HCT116 (cell line): ENCODE measurements around the gene SOBP. TPM values are rescaled to one million over a fixed set of nuclear protein-coding genes. Genes with fewer than 3 reads are reported as not detected.

Experiments used
- ATAC-seq: fragments of 200-7000 bp; cut with Tn5 transposase; 2 replicates; pipeline ENCODE4 v1.9.1; 2020; ENCODE audit warnings: mild to moderate bottlenecking, moderate library complexity
- BruUV-seq: library from RNA; stranded (reverse); fragments of 400-500 nt; replicated peaks from 2 replicates; lab custom pipeline; 2021; lab: Mats Ljungman, UMichigan
- CTCF ChIA-PET: fragments of 300-600 bp; sonication (Branson Sonifier 250); formaldehyde crosslinking; loops from one replicate; lab custom pipeline; 2021; ENCODE audit warnings: antibody characterized with exemption; lab: Charles Lee
- POLR2A ChIA-PET: fragments of 300-600, 350-600 bp; sonication (Branson Sonifier 250); formaldehyde crosslinking; loops from one replicate; lab custom pipeline; 2021; ENCODE audit warnings: antibody characterized with exemption; lab: Charles Lee
- RAD21 ChIA-PET, 2 experiments: fragments of 300-600 bp; sonication (Branson Sonifier 250); formaldehyde crosslinking; loops; one replicate each; lab custom pipeline; 2023; ENCODE audit warnings: low total read pairs in 2 of 2; ENCODE audit not compliant: uncharacterized antibody in 2 of 2, unreplicated experiment in 2 of 2, low non-redundant PET in 1 of 2; lab: Charles Lee
- DNase-seq: peaks from one replicate; pipeline ENCODE4 v3.0.0-alpha.2; 2010; ENCODE audit warnings: low read depth, low spot score
- H2AFZ ChIP-seq: fragments of 200-600 bp; shearing (Covaris generic), sonication (generic); 2 replicates; pipeline ENCODE4 v1.6.1; 2017; ENCODE audit warnings: low read depth, mixed run types, mixed read lengths, antibody characterized with exemption, low read length; ENCODE audit not compliant: poor library complexity, severe bottlenecking
- H3K27ac ChIP-seq: 2 replicates; pipeline ENCODE4 v1.5.1; 2012; ENCODE audit warnings: low read depth, low read length
- H3K27me3 ChIP-seq: fragments of 200-600 bp; sonication (generic); 2 replicates; pipeline ENCODE4 v1.6.1; 2016; ENCODE audit warnings: mixed run types, low read length, mixed read lengths; ENCODE audit not compliant: insufficient read depth
- H3K36me3 ChIP-seq, 2 experiments: fragments of 200-500 bp in 1 of 2; fragments of 200-600 bp in 1 of 2; sonication (Bioruptor generic) in 1 of 2; sonication (generic) in 1 of 2; 2 replicates each; pipeline versions ENCODE4 v1.5.1 to v1.6.1; 2014 to 2016; ENCODE audit warnings: low read length in 2 of 2, inconsistent platforms in 1 of 2, mixed read lengths in 1 of 2, mixed run types in 1 of 2; ENCODE audit not compliant: insufficient read depth in 2 of 2, control insufficient read depth in 1 of 2
- H3K4me1 ChIP-seq, 2 experiments: fragments of 200-600 bp in 1 of 2; sonication (generic) in 1 of 2; 2 replicates each; pipeline versions ENCODE4 v1.5.1 to v1.6.1; 2012 to 2017; ENCODE audit warnings: low read length in 2 of 2, inconsistent platforms in 1 of 2, mild to moderate bottlenecking in 1 of 2, mixed read lengths in 1 of 2, mixed run types in 1 of 2, moderate library complexity in 1 of 2; ENCODE audit not compliant: insufficient read depth in 2 of 2, control insufficient read depth in 1 of 2
- H3K4me2 ChIP-seq: fragments of 200-600 bp; sonication (generic); 2 replicates; pipeline ENCODE4 v1.6.1; 2017; ENCODE audit warnings: mixed run types, low read length, mixed read lengths
- H3K4me3 ChIP-seq, 2 experiments: fragments of 200-600 bp in 1 of 2; sonication (generic) in 1 of 2; replicated peaks in 1 of 2; 2 replicates each; pipeline ENCODE4 v1.5.1; 2011 to 2016; ENCODE audit warnings: low read length in 2 of 2, control low read depth in 1 of 2, low read depth in 1 of 2, mild to moderate bottlenecking in 1 of 2, mixed read lengths in 1 of 2, mixed run types in 1 of 2
- H3K79me2 ChIP-seq: fragments of 200-600 bp; sonication (generic); 2 replicates; pipeline ENCODE4 v1.6.1; 2017; ENCODE audit warnings: mild to moderate bottlenecking, mixed run types, low read length, moderate library complexity, mixed read lengths; ENCODE audit not compliant: insufficient read depth
- H3K9ac ChIP-seq: fragments of 200-600 bp; sonication (generic); 2 replicates; pipeline ENCODE4 v1.6.1; 2016; ENCODE audit warnings: low read length, mixed read lengths
- H3K9me2 ChIP-seq: fragments of 200-600 bp; sonication (generic), shearing (Covaris generic); 2 replicates; pipeline ENCODE4 v1.6.1; 2017; ENCODE audit warnings: mixed run types, mild to moderate bottlenecking, moderate library complexity; ENCODE audit not compliant: insufficient read depth
- H3K9me3 ChIP-seq, 2 experiments: fragments of 200-500 bp in 1 of 2; fragments of 200-600 bp in 1 of 2; sonication (Bioruptor generic) in 1 of 2; sonication (generic) in 1 of 2; 2 replicates each; pipeline ENCODE4 v1.6.1; 2014 to 2017; ENCODE audit warnings: low read length in 2 of 2, mixed read lengths in 2 of 2, inconsistent platforms in 1 of 2, low read depth in 1 of 2, mild to moderate bottlenecking in 1 of 2, mixed run types in 1 of 2, moderate library complexity in 1 of 2; ENCODE audit not compliant: control insufficient read depth in 1 of 2, insufficient read depth in 1 of 2
- H4K20me1 ChIP-seq: fragments of 200-600 bp; sonication (generic), shearing (Covaris generic); 2 replicates; pipeline ENCODE4 v1.6.1; 2017; ENCODE audit warnings: mixed run types, mild to moderate bottlenecking, moderate library complexity; ENCODE audit not compliant: insufficient read depth
- EZH2 ChIP-seq: fragments of 200-600 bp; sonication (generic); IDR thresholded peaks from 2 replicates; pipeline ENCODE4 v1.6.1; 2017; ENCODE audit warnings: antibody characterized with exemption, mixed run types
- EZH2phosphoT487 ChIP-seq: fragments of 200-600 bp; IDR thresholded peaks from 2 replicates; pipeline ENCODE4 v1.6.1; 2018; ENCODE audit warnings: antibody characterized with exemption, borderline replicate concordance
- JUND ChIP-seq: IDR thresholded peaks from 2 replicates; pipeline ENCODE4 v1.6.1; 2012
- POLR2AphosphoS5 ChIP-seq: IDR thresholded peaks from 2 replicates; pipeline ENCODE4 v1.6.1; 2011; ENCODE audit warnings: mild to moderate bottlenecking, low read depth, low read length, moderate library complexity
- REST ChIP-seq: IDR thresholded peaks from 2 replicates; pipeline ENCODE4 v1.6.1; 2012; ENCODE audit warnings: low read depth
- intact Hi-C: fragments of 100-400 bp; cut with micrococcal nuclease; formaldehyde crosslinking; loops from 2 replicates; pipeline ENCODE4 v1.10.0; 2022
- total RNA-seq: library from RNA; stranded (reverse); gene quantifications from one replicate; pipeline ENCODE4 v1.2.1, GENCODE V29; 2021; ENCODE audit not compliant: unreplicated experiment

Gene SOBP
- total RNA-seq, 1 experiment from 2014 or later, result 2.6 TPM

- Histone ChIP-seq H3K27me3 (no peaks in the 10 kb centered on the region), H3K27ac (no peak overlapping the region), H3K9me3 (no peaks in the 10 kb centered on the region), H3K4me3 (no peak overlapping the region), H3K4me2 (peak overlapping the region; percentile 66; the same call in 1 of the 2 replicates), H4K20me1 (no peaks in the 10 kb centered on the region), H3K9me2 (no peaks in the 10 kb centered on the region), H3K9ac (no peak overlapping the region), H3K36me3 (no peaks in the 10 kb centered on the region), H3K79me2 (no peaks in the 10 kb centered on the region), H2AFZ (no peak overlapping the region), H3K4me1 (peaks cover 11 to 20% of the 10 kb centered on the region in 2 experiments)
- BruUV-seq, result no TSS peak
- ATAC-seq (0 out of 2 replicates have a peak, but pooled peaks have one; percentile 39), DNase-seq (no peak)
- ChIA-PET RAD21 (no interaction called here), CTCF (no interaction called here), POLR2A (interaction anchor here (0.6 kb wide), 1 partner anchor 131 kb away, joined by 3 read pairs; no protein-coding TSS in a partner anchor)
- intact Hi-C loops, result no loop called here
- no peak for TF ChIP-seq POLR2AphosphoS5
- TF ChIP-seq JUND, result no peak
- TF ChIP-seq EZH2phosphoT487, result no peak
These were observed 110.2 kb downstream of the SOBP start for GRCh38 chr6:107600121-107600520.

- BruUV-seq, result no TSS peak
- CTCF ChIA-PET, result no interaction called here
- RAD21 ChIA-PET, result no interaction called here
- H3K9ac ChIP-seq, result 0 out of 2 replicates have a peak overlapping the region, but pooled peaks have one; percentile 14
- H3K27ac ChIP-seq, result no peak overlapping the region
- peak overlapping the region; percentile 66 for H3K4me2 ChIP-seq
- H2AFZ ChIP-seq, result no peak overlapping the region
- H3K36me3 ChIP-seq, result no peaks in the 10 kb centered on the region
- TF ChIP-seq REST, result no peak
- no peak for TF ChIP-seq EZH2
- intact Hi-C loops, result no loop called here
- DNase-seq (no peak), ATAC-seq (peak; percentile 88)
- no peaks in the 10 kb centered on the region for H3K79me2 ChIP-seq
- H3K9me3 ChIP-seq, result no peaks in the 10 kb centered on the region
- no peaks in the 10 kb centered on the region for H3K9me2 ChIP-seq
- peaks cover 11 to 20% of the 10 kb centered on the region in 2 experiments for H3K4me1 ChIP-seq
- no peaks in the 10 kb centered on the region for H3K27me3 ChIP-seq
- no peaks in the 10 kb centered on the region for H4K20me1 ChIP-seq
- H3K4me3 ChIP-seq, result peak overlapping the region in 1 of 2 experiments; percentile 22; a peak in 1 of 4 replicates
- POLR2A ChIA-PET, result no interaction called here
These were observed 111.0 kb downstream of the SOBP start for GRCh38 chr6:107600936-107601335.
